GM18867 (cell line): ENCODE measurements around the gene PRG3.
"Not testable (repeated sequence)": the region's sequence is repeated elsewhere in the genome, so short reads cannot be mapped to it uniquely, and the experiment has no call there.

Source experiments
- ATAC-seq: cut with Tn5 transposase; IDR thresholded peaks from one replicate; pipeline ENCODE4 v1.9.1; 2021; ENCODE audit warnings: mild to moderate bottlenecking, moderate library complexity; ENCODE audit not compliant: unreplicated experiment

The PRG3 gene

DNA sequence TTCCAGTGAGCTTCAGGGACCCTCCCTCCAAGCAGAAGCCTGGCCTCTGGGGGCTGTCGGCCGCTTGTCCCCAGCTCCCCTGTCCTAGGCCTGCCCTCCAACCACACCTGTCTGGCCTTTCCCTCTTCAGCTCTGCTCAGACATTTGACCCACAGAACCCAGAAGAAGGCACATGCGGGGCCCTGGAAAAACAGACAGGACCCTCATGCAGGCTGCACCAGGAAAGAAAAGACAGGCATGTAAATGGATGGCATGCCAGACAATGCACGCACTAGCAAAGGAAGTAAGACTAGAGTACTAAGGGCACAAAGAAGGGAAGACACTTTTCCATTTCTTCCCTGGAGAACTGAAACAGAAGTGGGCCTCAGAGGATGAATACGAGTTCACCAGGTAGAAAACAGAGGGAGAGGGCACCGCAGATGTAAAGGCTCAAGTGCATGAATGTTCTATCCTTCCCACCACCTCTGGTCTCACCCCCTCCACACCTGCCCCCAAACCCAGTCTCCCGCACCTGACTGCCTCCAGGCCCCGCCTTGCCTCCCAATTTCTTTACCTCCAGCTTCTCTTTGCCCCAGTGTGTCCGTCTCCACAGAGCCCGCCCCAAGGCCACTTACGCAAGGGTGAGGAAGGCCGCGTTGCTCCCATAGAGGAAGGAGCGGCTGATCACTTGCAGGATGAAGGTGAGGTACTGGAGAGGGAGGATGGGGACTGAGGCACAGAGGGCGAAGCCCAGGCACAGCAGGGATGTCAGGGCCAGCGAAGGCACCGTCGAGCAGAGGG, 28.6 kb upstream of the PRG3 start:
- no peak for ATAC-seq

DNA sequence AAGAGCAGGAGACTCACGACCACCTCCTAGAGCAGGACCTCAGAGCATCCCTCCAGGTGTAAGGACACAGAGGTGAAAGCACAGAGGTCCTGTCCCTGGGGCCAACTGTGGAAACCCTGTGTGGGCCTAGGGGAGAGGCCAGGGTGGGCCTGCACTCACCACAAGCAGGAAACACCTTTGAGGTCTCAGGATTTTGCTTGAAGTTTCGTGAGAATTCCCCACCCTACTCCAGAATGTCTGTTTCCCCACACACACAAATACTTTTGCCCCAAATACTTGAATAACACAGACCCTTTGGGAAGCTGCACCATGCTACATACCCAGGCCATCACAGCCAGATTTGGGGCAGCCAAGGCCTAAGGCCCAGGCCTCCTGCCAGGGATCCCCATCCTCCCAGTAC, 27.8 kb upstream of the PRG3 start:
- ATAC-seq: no peak

DNA sequence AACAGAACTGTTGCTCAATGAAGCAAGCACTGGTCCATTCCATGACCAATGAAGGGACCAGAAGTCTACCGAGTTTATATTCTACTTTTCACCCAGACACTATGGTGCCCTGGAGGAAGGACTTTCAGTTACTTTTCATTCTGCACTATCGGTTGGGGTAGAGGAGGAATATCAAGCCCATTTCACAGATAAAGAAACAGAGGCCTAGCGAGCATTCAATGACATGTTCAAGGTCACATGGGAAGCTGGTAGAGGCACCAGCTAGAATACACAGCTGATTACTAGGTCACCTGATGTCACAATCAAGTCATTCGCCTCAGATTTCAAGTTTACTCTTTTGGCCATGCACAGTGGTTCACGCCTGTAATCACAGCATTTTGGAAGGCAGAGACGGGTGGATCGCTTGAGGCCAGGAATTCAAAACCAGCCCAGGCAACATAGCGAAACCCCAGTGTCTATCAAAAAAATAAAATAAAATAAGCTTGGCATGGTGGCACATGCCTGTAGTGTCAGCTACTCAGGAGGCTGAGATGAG, 27.1 kb upstream of the PRG3 start:
- ATAC-seq: no peak

DNA sequence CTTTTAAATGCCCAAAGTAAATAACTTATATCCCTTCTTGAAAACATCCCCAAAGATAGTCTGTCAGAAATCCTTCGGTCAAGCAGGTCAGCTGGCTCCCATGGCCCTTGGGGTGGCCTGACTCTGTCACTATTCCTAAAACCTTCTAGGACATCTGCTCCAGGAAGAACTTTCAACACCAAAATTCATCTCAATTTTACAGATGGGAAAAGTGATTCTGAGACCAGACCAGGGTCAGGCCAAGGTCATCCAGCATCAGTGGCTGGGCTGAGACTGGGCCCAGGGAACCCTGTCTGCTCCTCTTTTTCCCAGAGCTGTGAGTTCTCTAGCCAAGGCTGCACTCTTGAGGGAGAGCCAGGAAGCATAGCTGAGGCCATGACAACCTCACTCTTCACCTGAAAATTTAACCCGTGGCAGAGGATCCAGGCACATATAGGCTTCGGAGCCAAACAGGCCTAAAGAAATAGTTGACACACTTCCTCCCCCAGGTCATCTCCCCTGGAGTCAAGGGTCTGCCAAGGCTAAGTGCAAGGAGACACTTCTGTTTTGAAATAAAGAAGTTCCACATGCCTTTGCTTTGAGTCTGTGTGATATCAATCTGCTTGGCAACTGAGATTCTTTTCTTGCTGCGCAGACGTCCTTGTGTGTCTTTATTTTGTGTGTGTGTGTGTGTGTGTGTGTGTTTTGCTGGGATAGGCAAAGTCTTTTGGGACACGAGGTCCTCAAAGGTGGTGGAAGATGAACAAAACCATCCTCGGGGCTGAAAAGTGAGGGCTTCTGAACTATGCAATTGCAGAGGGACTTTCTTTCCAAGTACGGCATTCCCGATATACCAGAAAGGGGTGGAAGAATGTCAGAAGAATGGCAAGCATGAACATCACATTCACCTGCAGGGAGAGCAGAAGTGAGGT, 26.3 kb upstream of the PRG3 start:
- no peak for ATAC-seq

DNA sequence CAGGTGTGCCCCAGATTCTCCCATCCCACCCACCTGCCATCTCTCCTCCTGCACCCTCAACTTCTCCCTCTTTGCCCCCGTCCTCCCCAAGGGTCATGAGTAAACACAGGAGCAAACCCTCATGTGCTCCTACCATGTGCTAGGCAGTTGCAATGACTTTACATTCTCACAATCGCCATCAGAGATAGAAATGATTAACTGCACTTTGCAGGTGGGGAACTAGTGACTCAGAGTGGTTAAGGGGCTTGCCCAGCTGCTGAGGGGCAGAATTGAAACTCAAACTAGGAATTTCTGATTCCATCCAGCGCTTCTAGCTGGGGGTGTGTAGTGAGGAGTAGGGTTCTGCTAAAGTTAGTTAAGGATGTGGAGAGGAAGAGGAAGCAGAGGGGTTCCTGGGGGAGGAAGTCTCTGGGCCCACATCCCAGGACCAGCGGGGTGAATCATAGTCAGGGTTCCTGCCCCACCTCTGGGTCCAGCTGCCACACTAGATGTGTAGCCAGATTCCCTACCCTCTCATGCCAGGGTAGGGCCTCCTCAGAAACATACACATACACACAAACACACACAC, 25.5 kb upstream of the PRG3 start:
- peak; percentile 70 for ATAC-seq

DNA sequence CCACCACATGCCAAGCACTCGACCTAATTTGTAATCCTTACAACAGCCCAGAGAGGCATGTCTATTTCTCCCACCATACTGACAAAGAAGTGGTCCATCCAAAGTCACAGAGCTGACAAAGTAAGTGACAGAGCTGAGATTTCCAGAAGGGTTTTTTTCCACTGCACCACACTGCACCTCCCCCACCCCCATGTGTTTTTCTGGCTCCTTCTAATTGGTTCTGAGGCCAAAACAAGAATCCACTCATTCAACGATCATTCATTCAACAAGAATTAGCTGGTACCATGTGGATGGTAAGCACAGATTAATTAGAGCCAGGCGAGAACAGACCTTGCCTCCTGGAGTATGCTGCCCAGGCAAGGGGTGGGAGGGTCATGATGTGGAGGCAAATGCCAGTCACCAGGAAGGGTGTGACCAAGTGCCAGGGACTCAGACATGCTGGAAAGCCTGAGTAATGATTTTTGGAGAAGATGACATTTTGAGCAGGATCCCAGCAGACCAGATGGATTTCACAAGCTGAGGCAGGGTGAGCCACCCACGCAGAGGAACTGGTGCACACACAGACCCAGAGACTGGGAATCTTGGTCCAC, 24.4 kb upstream of the PRG3 start:
- no peak for ATAC-seq

DNA sequence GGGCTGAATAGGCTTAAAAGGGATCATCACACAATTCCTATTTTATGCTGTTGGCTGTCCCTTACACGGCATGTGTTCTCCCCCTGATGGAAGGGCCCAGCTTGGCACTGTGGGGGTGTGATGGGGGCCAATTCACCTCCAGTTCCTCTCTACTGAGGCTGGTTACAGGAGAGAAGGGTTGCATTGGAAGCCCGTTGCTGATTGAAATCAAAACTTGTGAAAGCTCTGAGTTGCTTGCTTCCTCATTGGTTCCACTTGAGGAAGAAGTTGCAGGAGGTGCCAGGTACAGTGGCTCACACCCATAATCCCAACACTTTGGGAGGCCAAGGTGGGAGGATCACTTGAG, 22.8 kb upstream of the PRG3 start:
- ATAC-seq: no peak

DNA sequence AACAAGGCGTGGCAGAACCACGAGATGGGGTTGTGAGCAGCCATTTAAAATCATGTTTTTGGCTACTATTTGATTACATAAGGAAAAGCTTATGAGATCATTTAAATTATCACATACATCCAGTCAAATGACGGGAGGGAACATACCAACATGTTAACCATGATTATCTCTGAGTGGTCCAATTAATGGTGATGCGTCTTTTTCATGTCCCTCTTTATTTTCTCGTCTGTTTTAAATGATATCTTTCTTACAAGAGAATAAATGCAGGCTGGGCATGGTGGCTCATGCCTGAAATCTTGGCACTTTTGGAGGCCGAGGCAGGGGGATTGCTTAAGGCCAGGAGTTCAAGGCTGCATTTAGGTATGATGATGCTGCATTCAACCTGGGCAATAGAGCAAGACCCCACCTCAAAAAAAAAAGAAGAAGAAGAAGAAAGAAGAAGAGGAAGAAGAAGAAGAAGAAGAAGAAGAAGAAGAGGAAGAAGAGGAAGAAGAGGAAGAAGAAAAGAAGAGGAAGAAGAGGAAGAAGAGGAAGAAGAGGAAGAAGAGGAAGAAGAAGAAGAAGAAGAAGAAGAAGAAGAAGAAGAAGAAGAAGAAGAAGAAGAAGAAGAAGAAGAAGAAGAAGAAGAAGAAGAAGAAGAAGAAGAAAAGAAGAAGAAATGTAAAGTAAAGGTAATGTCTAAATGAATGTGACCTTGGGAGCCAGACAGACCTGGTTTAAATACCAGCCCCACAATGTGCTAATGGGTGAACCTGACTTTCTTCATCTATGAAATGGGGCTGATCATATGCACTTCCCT, 22.3 kb upstream of the PRG3 start:
- ATAC-seq: not testable (repeated sequence)

DNA sequence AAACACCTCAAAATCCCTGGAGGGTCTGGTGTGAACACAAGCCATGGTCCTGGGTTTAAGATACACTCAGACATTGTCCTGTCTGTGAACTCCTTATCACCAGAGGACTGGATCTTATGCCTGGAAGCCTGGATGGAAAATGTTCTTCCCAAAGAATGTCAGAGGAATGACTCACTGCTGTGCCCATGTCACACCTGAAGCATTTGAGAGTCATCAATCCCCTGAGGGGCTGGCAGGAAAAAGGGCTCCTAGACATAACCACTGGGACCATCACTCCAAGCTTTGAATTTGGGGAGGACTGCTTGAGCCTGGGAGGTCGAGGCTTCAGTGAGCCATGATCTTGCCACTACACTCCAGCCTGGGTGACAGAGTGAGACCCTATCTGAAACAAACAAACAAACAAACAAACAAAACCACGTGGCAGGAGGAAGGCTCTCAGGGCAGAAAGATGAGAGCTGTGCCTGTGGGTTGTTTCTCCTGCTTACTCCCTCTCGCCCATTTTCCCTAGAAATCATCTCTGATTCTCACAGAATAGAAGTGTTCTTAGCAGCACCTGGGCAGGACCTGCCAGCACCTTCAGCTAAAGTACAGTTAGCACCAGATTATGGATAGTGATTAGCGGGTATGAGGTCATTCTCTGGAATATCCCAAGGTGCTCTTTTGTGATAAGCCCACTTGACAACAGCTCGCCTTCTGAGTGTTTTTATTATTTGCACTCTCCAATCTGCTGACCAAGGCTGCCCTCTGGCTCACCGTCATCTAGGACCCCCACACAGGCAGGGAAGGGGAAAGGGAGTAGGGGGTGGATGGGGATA, 21.4 kb upstream of the PRG3 start:
- no peak for ATAC-seq

DNA sequence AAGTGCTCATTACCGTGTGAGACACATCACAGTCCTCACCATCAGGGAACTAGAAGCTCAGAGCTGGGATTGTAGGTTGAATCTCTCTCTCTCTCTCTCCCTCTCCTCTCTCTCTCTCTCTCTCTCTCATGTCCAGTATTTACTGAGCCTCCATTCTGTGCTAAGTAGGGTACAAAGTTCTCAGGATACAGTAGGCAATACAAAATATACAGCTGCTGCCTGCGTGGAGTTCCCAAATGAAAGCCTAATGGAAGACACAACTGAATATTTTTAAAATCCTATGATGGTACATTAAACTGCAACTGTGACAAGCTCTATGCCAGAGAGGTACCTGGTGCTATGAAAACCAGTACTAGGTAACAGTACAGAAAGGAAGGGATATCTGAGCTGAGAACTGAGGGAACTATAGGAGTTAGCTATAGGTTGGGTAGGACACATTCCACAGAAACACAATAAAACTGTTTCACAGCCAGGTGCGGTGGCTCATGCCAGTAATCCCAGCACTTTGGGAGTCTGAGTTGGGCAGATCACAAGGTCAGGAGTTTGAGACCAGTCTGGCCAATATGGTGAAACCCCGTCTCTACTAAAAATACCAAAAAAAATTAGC, 19.1 kb upstream of the PRG3 start:
- ATAC-seq: no peak

DNA sequence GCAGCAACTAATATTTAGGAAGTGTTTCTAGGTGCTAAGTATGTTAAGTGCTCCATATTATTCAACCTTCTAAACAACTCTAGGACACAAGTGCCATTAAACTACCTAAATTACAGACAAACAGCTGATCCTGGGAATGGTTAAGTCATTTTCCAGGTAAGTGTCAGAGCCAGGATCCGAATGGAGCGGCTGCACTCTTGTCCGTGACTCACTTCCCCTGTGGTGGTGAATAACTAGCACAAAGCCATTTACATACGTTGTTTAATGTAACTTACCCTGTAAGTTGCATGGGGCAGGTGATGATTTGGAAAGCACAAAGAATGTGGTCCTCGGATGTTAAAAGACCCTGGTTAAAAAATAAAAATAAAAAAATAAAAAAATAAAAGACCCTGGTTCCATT, 18.3 kb upstream of the PRG3 start:
- ATAC-seq: no peak

DNA sequence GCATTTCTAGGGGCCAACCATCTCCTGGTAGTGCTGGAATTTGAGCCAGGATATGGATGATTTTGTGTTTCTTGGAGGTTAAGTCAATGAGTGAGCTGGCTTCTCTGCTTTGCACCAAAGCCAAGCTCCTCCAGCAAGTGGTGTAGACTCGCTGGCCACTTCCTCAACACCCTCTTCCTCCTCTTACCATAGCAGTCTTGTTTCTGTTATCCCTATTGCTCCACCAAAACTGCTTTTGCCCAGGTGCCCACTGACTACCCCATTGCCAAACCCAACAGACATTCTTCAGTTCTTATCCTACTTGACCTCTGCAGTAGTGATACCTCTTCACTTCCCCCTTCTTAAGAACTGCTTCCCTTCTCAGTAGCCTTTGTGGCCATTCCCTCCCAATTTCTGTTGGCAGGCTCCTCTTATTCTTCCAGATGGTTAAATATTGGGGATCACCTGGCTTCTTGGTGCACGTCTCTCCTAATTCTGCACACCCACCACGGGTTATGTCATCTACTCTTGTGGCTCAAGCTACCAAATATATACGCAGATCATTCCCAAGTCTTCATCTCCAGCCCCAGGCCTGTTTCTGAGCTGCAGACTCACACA, 16.5 kb upstream of the PRG3 start:
- no peak for ATAC-seq

DNA sequence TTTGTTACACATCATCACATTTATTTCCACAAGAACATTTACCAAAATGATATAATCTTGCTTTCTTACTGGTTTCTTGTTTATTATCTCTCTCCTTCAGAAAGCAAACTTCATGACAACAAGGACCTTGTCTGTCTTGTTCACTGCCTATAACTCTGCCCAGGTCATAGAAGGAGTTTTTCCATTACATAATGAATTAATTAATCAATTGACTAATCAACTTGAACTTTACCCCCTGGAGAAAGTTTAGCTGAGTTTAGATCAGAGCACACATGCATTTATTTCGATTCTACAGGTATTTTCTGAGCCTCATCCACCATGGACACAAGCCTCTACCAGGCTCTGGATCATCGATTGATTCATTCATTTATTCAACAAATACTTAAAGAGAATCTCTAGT, 15.8 kb upstream of the PRG3 start:
- ATAC-seq: no peak

DNA sequence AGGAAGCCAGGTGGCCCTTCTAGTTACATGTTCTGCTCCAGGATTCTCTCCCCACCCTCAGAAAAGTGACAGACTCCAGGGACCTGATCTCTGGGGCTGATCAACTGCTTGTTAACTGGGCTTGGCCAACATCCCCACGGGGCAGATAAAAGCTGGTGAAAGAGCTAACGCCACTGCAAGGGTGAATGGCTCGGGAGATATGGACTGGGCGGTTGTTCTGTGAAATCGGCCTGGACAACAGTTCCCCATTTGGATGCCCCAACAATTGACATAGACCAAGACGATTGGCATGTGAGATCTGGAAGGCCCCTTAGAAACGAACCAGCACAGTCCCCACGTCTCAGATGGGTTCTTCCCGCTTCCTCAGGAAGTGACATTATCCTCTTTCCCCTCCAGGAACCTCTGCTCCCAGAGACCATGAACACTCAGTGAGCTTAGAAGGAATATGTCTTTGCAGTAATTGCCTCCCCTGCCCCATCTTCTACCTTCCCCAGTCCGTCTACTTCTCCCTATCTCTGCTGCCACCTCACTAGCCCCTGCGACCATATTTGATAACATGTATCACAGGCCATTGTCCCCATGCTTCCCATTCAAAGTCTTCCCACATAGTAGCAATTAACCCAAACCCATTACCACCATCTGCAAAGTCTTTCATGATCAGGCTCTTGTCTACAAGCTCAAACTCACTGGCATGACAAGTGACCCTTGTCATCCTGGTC, 15.1 kb upstream of the PRG3 start:
- no peak for ATAC-seq

DNA sequence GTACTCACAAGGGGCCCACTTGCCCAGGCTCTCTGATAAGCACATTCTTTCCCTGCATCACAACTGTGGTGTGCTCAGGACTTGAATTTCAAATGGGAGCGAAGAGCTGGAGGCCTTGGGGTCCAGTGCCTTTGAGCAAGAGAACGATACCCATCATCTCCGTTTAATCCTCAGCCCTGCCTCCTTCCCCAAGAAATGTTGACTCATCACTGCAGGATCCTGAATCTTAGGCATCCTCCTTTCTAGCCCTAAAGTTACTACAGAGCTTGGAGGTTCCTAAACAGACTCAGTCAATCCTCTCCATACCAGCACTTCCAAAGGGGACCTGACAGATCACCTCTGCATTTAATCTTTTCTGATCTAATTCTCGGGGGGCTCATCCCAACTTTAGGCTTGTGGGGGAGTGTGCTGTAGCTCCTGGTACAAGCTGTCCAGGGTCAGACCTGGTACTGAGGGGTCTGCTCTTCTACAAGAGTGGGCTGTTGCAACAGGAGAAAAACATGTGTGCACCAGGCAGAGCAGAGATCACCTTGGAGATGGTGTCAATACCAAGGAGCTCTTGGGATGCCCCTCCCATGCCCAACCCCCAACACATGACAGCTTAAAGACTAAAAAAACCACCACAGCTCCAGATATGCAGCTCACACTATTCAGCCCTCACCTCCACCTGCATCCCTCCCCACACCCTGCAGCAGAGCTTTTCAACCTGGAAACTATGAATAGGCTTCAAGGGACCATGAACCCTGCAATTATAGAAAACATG, 13.4 kb upstream of the PRG3 start:
- no peak for ATAC-seq

DNA sequence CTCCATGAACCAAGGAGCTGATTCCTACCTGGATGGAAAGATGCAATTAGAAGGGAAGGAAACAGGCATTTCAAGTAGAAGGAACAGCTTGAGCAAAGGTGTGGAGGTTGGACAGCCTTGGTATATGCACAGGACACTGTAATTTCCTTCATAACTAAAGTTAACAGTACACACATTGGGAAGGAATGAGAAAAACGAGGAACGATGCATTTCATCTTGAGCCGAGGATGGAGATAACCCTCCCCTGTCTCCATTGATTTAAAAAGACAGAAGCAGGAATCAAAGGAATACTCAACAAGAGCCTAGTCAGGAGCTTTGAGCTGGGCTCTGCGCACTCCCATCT, 11.8 kb upstream of the PRG3 start:
- ATAC-seq: no peak

DNA sequence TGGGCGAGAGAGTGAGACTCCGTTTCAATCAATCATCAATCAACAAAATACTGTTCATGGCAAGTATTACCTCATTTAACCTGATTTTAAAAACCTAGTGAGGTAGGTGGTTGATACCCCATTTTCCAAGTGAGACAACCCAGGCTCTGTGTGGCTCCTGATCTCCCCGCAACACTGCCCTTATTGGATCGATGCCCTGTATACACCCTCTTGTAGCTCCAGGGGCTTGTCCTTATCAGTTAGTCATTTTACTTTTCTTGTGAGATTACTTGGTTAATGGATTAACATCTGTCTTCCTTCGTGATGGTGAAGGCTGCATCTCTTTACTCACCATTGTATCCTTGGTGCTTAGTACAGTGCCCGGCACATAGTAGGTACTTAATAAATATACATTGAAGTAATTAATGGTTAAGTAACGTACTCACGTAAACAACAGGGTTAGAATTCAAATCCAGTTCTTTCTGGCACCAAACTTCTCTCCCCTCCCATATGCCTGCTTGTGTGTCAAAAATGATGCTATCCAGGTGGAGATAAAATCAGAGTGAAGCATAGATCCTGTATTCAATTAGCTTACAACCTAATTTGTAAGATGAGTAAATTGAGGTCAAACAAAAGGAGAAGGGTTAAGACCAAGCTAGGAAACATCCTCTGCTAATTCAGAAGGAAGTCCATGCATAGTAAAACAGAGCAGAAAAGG, 11.3 kb upstream of the PRG3 start:
- no peak for ATAC-seq
